GM20000 (cell line): ENCODE data around the gene MAGEA11.
"Not testable (repeated sequence)": the region's sequence is repeated elsewhere in the genome, so short reads cannot be mapped to it uniquely, and the experiment has no call there.

Experiments used
- DNase-seq: peaks from one replicate; pipeline ENCODE4 v3.0.0; 2012; ENCODE audit warnings: low spot score
- CTCF ChIP-seq: IDR thresholded peaks from 2 replicates; pipeline ENCODE4 v1.5.1; 2012; ENCODE audit warnings: mild to moderate bottlenecking, control low read depth; ENCODE audit errors: extremely low read depth, missing control alignments

The MAGEA11 gene

GRCh38 chrX:149713279-149714050 lies 1.6 kb downstream of the MAGEA11 start:
- TF ChIP-seq CTCF: no peak
- DNase-seq: no peak

- peak; percentile 11 for DNase-seq
- no peak for TF ChIP-seq CTCF
Observed at GRCh38 chrX:149715468-149715867, 3.6 kb downstream of the MAGEA11 start.

- no peak for TF ChIP-seq CTCF
- DNase-seq: no peak
Observed at GRCh38 chrX:149716632-149717031, 4.8 kb downstream of the MAGEA11 start.

GRCh38 chrX:149717803-149718202 lies 5.9 kb downstream of the MAGEA11 start:
- TF ChIP-seq CTCF: no peak
- DNase-seq: no peak

- no peak for TF ChIP-seq CTCF
- DNase-seq: no peak
Observed at GRCh38 chrX:149718757-149719156, 6.9 kb downstream of the MAGEA11 start.

GRCh38 chrX:149720021-149720689 lies 8.3 kb downstream of the MAGEA11 start:
- no peak for TF ChIP-seq CTCF
- DNase-seq: no peak

- DNase-seq: not testable (repeated sequence)
Observed at GRCh38 chrX:149721241-149721640, 9.4 kb downstream of the MAGEA11 start.
